HL-60/S4 treated with phorbol 12-myristate 13-acetate at 8.2 ng/mL for 4 days and 3 days (cell line): ENCODE results near the gene IFRD2.
"Not testable (repeated sequence)": the region's sequence is repeated elsewhere in the genome, so short reads cannot be mapped to it uniquely, and the experiment has no call there.

Experiments
- in situ Hi-C: fragments of 300-500 bp; cut with MboI; formaldehyde crosslinking; loops from 2 replicates; pipeline ENCODE4 v1.15.0; 2022; ENCODE audit warnings: low sequenced_read_pairs

IFRD2 gene

GRCh38 chr3:50255251-50255615 is 37.0 kb downstream of the IFRD2 start:
- in situ Hi-C loops = no loop called here

DNA sequence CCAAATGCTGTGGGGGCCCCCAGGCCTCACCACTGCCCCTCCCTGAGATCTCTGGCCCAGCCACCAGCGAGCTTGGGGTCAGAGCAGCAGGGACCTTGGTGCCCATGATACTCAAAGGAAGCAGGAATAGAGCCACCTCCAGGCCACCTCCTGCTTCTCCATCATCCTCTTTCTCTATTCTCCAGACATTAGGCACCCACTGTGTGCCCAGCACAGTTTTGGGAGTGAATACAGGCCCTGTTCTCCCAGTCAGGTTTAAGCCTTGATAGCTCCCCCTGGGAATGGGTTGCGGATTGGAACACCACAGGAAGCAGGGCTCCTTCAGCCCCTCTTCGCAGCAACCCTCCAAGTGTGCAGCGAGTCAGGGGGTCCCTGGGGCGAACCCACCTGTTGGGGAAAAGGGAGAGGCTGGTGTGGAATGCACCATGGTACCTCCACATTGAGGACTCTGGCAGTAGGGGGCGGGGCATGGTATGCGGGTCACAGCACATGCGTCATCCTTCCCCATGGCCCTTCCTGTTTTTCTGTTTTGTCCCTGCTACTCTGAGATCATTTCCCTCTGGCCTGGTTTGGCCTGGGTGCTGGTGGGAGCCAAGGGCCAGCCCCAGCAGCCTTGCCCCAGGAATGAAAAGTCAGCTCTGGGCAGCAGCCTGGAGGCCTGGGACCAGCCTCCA is 37.5 kb downstream of the IFRD2 start:
- in situ Hi-C loops = no loop called here

- in situ Hi-C loops = no loop called here
Observed at GRCh38 chr3:50251220-50251619, 41.0 kb downstream of the IFRD2 start.

DNA sequence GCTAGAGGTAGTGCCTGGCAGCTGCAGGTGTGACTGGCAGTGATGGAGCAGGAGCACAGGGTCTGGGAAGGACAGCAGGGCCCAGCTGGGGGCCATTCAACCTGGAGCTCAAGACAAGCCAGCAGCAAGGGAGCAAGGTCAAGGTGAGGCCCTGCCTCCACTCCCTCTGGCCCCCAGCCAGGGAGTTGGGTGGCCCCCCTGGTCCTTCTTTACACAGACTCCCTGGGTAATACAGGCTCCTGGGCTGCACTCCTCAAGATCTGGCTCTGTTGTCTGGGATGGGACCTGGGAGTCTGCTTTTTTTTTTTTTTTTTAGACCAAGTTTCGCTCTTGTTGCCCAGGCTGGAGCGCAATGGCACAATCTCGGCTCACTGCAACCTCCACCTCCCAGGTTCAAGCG is 41.7 kb downstream of the IFRD2 start:
- in situ Hi-C loops = no loop called here

DNA sequence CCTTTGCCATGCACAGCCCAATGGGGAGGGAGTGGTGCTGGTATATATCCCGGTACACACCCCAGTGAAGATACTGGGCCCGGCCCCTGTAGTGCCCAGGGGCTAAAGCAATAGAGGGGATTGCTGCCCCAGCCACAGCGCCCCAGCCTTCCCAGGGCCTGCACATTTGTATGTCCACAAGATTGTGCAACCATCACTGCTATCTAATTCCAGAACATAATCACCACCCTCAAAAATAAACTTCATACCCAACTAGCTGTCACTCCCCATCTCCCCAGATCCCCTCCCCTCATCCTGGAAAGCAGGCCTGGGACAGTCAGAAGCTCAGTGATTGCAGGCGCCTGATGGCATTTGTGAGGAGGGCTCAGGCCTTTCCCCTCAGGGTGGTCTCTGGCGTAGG is 42.8 kb downstream of the IFRD2 start:
- in situ Hi-C loops = no loop called here

GRCh38 chr3:50248387-50248786 is 43.8 kb downstream of the IFRD2 start:
- in situ Hi-C loops = no loop called here

- in situ Hi-C loops = no loop called here
Observed at GRCh38 chr3:50246517-50246954, 45.7 kb downstream of the IFRD2 start.

GRCh38 chr3:50245831-50246516 is 46.3 kb downstream of the IFRD2 start:
- in situ Hi-C loops = no loop called here

DNA sequence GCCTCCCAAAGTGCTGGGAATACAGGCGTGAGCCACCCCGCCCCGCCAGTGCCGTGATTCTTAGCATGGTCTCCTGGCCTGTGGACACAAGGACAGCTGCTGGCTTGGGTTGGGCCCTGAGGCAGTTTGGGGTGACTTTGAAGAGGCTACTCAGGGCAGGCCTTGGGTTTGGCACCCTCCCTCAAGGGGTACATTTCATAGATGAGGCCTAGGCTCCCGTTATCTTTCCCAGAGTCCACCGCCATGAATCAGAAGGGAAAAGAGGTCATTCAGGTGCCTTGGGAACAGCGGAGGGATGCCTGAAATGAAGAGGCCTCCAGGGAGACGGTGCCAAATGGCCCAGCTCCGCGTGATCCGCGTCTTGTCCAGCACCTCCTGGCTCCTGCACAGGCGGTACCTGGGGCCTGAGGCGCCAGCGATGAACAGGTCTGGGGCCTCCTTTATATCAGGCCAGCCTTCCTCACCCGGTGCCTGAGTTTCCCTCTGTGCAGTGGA is 46.9 kb downstream of the IFRD2 start:
- in situ Hi-C loops = no loop called here

- in situ Hi-C loops = not testable (repeated sequence)
Observed at GRCh38 chr3:50244813-50245212, 47.4 kb downstream of the IFRD2 start.

DNA sequence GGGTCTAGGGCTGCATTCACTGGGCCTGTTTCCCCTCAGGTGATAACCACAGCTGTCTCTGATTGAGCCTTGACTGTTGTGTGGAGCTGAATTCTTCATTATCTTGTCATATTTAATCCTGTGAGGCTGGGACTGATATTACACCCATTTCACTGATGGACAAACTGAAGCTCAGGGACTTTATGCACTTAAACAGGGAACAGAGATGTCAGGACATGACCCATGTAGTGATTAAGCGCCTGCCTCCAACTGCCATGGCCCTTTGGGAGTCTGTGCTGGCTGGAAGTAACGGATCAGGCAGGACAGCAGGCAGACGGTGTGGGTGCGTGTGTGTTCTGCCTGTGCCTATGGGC is 48.7 kb downstream of the IFRD2 start:
- in situ Hi-C loops = no loop called here

DNA sequence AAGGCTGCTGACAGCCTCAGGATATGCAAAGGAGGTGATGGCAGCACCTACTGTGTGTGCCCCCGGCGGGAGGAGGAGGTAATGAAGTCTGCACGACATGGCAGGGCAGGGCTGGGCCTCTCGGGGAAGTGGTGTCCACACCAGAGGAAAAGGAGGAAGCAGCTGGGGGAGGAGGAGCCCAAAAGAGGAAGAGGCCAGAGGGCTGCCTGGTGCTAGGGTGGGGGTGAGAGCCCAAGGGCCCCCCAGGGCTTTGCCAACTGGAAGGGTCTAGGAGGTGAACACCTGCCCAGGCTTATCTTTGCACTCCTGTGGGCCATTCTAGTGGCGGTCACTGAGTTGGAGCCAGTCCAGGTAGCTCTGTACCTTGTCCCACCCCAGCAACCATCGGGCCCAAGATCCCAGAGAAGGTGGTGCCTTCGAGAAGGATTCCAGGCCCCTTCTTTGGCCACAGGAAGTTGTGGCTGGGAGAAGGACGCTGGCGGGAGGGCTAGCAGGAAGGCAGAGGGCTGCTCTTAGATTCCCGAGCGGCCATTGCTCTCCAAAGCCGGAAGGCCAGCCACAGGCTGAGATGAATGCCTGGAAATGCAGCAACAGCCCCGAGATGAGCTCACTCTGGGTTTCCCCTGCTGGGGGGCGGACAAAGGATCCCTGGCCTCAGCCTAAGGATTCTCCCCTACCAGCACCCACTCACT is 49.2 kb downstream of the IFRD2 start:
- in situ Hi-C loops = no loop called here

- in situ Hi-C loops = no loop called here
Observed at GRCh38 chr3:50242381-50242770, 49.9 kb downstream of the IFRD2 start.

DNA sequence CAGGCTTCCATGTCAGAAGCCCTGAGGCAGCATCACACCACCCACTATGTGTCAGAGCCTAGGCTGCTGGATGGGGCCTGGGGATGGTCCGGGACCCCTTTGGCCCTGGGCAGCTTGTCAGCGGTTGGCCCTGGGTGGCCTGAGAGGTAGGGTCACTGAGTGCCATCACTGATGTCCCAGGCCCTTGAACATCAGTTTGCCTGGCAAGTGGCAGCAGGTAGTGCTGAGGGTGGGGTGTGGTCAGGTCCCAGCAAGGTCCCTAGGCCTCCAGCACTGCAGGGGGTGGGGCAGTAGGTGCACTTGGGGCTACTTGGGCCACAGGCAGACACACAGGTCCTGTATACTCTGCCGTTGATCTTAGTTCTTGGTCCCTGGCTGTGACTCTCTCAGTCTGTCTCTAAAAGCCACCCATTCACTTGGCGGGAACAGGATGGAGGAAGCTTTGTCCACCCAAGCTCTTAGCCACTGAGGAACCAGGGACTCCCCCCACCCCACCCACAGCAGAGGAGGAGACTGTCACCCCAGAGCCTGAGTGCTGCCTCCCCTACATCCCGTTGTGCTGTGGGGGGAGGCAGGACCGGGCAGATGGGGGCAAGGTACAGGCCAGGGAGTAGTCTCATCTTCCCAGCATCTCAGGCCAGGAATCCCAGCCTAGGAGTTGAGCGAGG is 50.4 kb downstream of the IFRD2 start:
- in situ Hi-C loops = no loop called here

DNA sequence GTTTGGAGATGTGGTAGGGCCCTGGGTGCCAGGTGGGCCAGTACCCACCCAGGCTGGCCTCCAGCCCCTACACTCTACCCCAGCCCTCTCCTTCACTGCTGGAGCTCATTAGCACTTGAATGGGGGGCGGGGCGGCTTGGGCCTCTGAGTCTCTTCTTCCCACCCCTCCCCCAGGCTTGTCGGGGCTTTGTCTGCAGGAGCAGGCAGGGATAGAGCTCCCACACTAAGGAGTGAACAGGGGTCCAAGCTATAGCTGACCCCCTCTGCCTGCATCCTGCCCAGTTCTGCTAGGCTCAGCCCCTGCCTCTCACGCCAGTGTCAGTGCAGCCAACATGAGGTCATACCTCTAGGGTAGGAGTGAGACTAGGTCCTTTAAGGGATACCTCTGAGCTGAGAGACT is 51.1 kb downstream of the IFRD2 start:
- in situ Hi-C loops = no loop called here

- in situ Hi-C loops = no loop called here
Observed at GRCh38 chr3:50239649-50240048, 52.6 kb downstream of the IFRD2 start.

DNA sequence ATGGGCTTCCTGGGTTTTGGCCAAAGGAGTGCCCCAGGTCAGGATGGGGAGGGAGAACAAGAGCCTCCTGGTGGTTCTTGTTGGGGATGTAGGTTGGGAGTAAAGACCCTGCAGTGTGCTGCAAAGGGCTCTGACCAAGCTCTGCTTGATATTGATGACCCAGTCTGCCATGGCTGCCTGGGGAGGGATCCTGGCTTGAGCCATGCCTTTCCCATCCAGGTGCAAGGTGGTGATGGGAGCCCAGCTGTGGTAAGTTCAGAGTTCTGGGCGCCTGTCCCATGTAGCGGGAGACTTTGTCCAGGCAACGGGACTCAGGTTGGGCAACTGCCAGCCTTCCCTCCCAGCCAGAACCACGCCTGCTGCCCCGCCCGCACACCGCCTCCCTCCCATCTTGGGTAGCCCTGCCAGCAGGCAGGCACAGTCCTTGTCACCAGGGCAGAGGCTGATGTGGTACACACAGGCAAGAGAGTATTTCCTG is 53.6 kb downstream of the IFRD2 start:
- in situ Hi-C loops = no loop called here

- in situ Hi-C loops = no loop called here
Observed at GRCh38 chr3:50237754-50238548, 54.3 kb downstream of the IFRD2 start.
